SKM-1 (cell line): ENCODE results near the gene LAMA4.
A peak's percentile ranks its signal among the peaks of the same experiment; 100 is the strongest.
"Not testable (repeated sequence)": the region's sequence is repeated elsewhere in the genome, so short reads cannot be mapped to it uniquely, and the experiment has no call there.

Source experiments
- DNase-seq: peaks from one replicate; lab custom pipeline; 2025; ENCODE audit not compliant: unreplicated experiment; lab: John Stamatoyannopoulos, UW

LAMA4 gene

GRCh38 chr6:112216662-112217551 is 37.5 kb downstream of the LAMA4 start:
- no peak for DNase-seq

GRCh38 chr6:112215488-112216284 is 38.7 kb downstream of the LAMA4 start:
- DNase-seq = no peak

- DNase-seq = peak; percentile 4
Observed at GRCh38 chr6:112214739-112215269, 39.6 kb downstream of the LAMA4 start.

GRCh38 chr6:112210852-112211251 is 43.5 kb downstream of the LAMA4 start:
- DNase-seq = no peak

GRCh38 chr6:112209131-112209530 is 45.2 kb downstream of the LAMA4 start:
- no peak for DNase-seq

GRCh38 chr6:112207776-112208175 is 46.6 kb downstream of the LAMA4 start:
- DNase-seq = no peak

- DNase-seq = no peak
Observed at GRCh38 chr6:112207131-112207530, 47.2 kb downstream of the LAMA4 start.

GRCh38 chr6:112206110-112206458 is 48.3 kb downstream of the LAMA4 start:
- DNase-seq = no peak

- DNase-seq = no peak
Observed at GRCh38 chr6:112205427-112206109, 48.8 kb downstream of the LAMA4 start.

GRCh38 chr6:112204350-112204706 is 50.0 kb downstream of the LAMA4 start:
- DNase-seq = no peak

- DNase-seq = no peak
Observed at GRCh38 chr6:112203577-112204349, 50.6 kb downstream of the LAMA4 start.

- no peak for DNase-seq
Observed at GRCh38 chr6:112202639-112203341, 51.6 kb downstream of the LAMA4 start.

- not testable (repeated sequence) for DNase-seq
Observed at GRCh38 chr6:112200185-112200914, 54.0 kb downstream of the LAMA4 start.

GRCh38 chr6:112199001-112199403 is 55.4 kb downstream of the LAMA4 start:
- DNase-seq = no peak

GRCh38 chr6:112198582-112198981 is 55.8 kb downstream of the LAMA4 start:
- DNase-seq = no peak

- DNase-seq = no peak
Observed at GRCh38 chr6:112197636-112198035, 56.7 kb downstream of the LAMA4 start.

GRCh38 chr6:112196306-112196705 is 58.1 kb downstream of the LAMA4 start:
- no peak for DNase-seq

- no peak for DNase-seq
Observed at GRCh38 chr6:112195166-112195565, 59.2 kb downstream of the LAMA4 start.

- DNase-seq = no peak
Observed at GRCh38 chr6:112194511-112194910, 59.9 kb downstream of the LAMA4 start.
